ENCODE measurements around the gene SH3GL2. TPM values are rescaled to one million over a fixed set of nuclear protein-coding genes. Genes with fewer than 3 reads are reported as not detected.

Gene SH3GL2
- total RNA-seq: under 1 TPM in 1 of 4 donors, not detected in 3; 0.67 TPM

GRCh38 chr9:17578911-17579793 lies at the start of gene SH3GL2:
SH3GL2 (plus strand) TSS chr9:17579066.
- H3K27ac ChIP-seq: no peak within 1 kb of the TSS
- H3K27me3 ChIP-seq: peaks cover 0 to 5% of the 10 kb centered on the region in 2 donors
- TF ChIP-seq CTCF (IDR thresholded peaks at IDR 0.05): no peak
- no peak for TF ChIP-seq POLR2A (IDR thresholded peaks at IDR 0.05)
- H3K4me1 ChIP-seq: peaks cover 0 to 12% (median 3%) of the 10 kb centered on the region in 4 donors
- DNase-seq: peak in 2 of 3 donors; percentile 54 to 64
- H3K9me3 ChIP-seq: no peaks in the 10 kb centered on the region
- peak within 1 kb of the TSS in 3 of 4 donors; percentile 20 to 55 (median 54) for H3K4me3 ChIP-seq
- H3K36me3 ChIP-seq: no peaks in the 10 kb centered on the region

GRCh38 chr9:17531642-17532254 lies 47.1 kb upstream of the SH3GL2 start:
- no peaks in the 10 kb centered on the region for H3K27me3 ChIP-seq
- H3K4me3 ChIP-seq: no peak overlapping the region
- H3K36me3 ChIP-seq: no peaks in the 10 kb centered on the region
- H3K4me1 ChIP-seq: no peaks in the 10 kb centered on the region
- no peak overlapping the region for H3K27ac ChIP-seq
- no peak for DNase-seq
- TF ChIP-seq CTCF (IDR thresholded peaks at IDR 0.05) (peak in 5 of 6 experiments; percentile 40 to 68 (median 62)), POLR2A (IDR thresholded peaks at IDR 0.05) (no peak)
- no peaks in the 10 kb centered on the region for H3K9me3 ChIP-seq

GRCh38 chr9:17532461-17532860 lies 46.4 kb upstream of the SH3GL2 start:
- H3K36me3 ChIP-seq: no peaks in the 10 kb centered on the region
- DNase-seq: no peak
- H3K4me1 ChIP-seq: no peaks in the 10 kb centered on the region
- no peak overlapping the region for H3K4me3 ChIP-seq
- no peaks in the 10 kb centered on the region for H3K27me3 ChIP-seq
- no peaks in the 10 kb centered on the region for H3K9me3 ChIP-seq
- H3K27ac ChIP-seq: no peak overlapping the region
- no peak for TF ChIP-seq CTCF (IDR thresholded peaks at IDR 0.05)

GRCh38 chr9:17535176-17535575 lies 43.7 kb upstream of the SH3GL2 start:
- TF ChIP-seq CTCF (IDR thresholded peaks at IDR 0.05): no peak
- TF ChIP-seq POLR2A (IDR thresholded peaks at IDR 0.05): no peak
- H3K27ac ChIP-seq: no peak overlapping the region
- H3K27me3 ChIP-seq: no peaks in the 10 kb centered on the region
- no peaks in the 10 kb centered on the region for H3K9me3 ChIP-seq
- DNase-seq: no peak
- no peaks in the 10 kb centered on the region for H3K36me3 ChIP-seq
- no peaks in the 10 kb centered on the region for H3K4me1 ChIP-seq
- H3K4me3 ChIP-seq: no peak overlapping the region

- H3K27ac ChIP-seq: no peak overlapping the region
- H3K4me3 ChIP-seq: no peak overlapping the region
- no peaks in the 10 kb centered on the region for H3K9me3 ChIP-seq
- TF ChIP-seq CTCF (IDR thresholded peaks at IDR 0.05) (no peak), POLR2A (IDR thresholded peaks at IDR 0.05) (no peak)
- no peak for DNase-seq
- no peaks in the 10 kb centered on the region for H3K4me1 ChIP-seq
- H3K36me3 ChIP-seq: no peaks in the 10 kb centered on the region
- H3K27me3 ChIP-seq: no peaks in the 10 kb centered on the region
Measured at GRCh38 chr9:17536027-17536426, 42.8 kb upstream of the SH3GL2 start.

Measured in Peyer's patch (tissue), 4 donors.